GM19025 (cell line): Measurements from ENCODE around the gene RPTOR.
"Not testable (repeated sequence)": the region's sequence is repeated elsewhere in the genome, so short reads cannot be mapped to it uniquely, and the experiment has no call there.

Source experiments
- ATAC-seq: cut with Tn5 transposase; IDR thresholded peaks from one replicate; pipeline ENCODE4 v1.9.1; 2021; ENCODE audit warnings: mild to moderate bottlenecking, low read depth, moderate library complexity; ENCODE audit not compliant: unreplicated experiment

RPTOR gene

GRCh38 chr17:80789356-80789902, 244.8 kb downstream of the RPTOR start:
- ATAC-seq = no peak

- no peak for ATAC-seq
Observed at GRCh38 chr17:80790021-80790765, 245.6 kb downstream of the RPTOR start.

- no peak for ATAC-seq
Observed at GRCh38 chr17:80790981-80791742, 246.5 kb downstream of the RPTOR start.

GRCh38 chr17:80791758-80792284, 247.2 kb downstream of the RPTOR start:
- no peak for ATAC-seq

- no peak for ATAC-seq
Observed at GRCh38 chr17:80792373-80792781, 247.7 kb downstream of the RPTOR start.

GRCh38 chr17:80793421-80793820, 248.8 kb downstream of the RPTOR start:
- ATAC-seq = no peak

- no peak for ATAC-seq
Observed at GRCh38 chr17:80793851-80794267, 249.2 kb downstream of the RPTOR start.

GRCh38 chr17:80794281-80795089, 249.8 kb downstream of the RPTOR start:
- no peak for ATAC-seq

- ATAC-seq = no peak
Observed at GRCh38 chr17:80795090-80795580, 250.5 kb downstream of the RPTOR start.

GRCh38 chr17:80795754-80796153, 251.1 kb downstream of the RPTOR start:
- no peak for ATAC-seq

- no peak for ATAC-seq
Observed at GRCh38 chr17:80796430-80796861, 251.8 kb downstream of the RPTOR start.

GRCh38 chr17:80797222-80797621, 252.6 kb downstream of the RPTOR start:
- ATAC-seq = not testable (repeated sequence)

GRCh38 chr17:80797741-80798594, 253.3 kb downstream of the RPTOR start:
- no peak for ATAC-seq

- no peak for ATAC-seq
Observed at GRCh38 chr17:80798595-80799537, 254.2 kb downstream of the RPTOR start.

- ATAC-seq = no peak
Observed at GRCh38 chr17:80799538-80800480, 255.2 kb downstream of the RPTOR start.

GRCh38 chr17:80800481-80801391, 256.1 kb downstream of the RPTOR start:
- ATAC-seq = no peak
